ENCODE results near the gene BLTP3B.

The BLTP3B gene

GRCh38 chr12:100138803-100139098 lies 3.9 kb downstream of the BLTP3B start:
- Histone ChIP-seq H3K9me2 (ENCODE audit: low read depth, low read length) (no peaks in the 10 kb centered on the region), H3F3A (ENCODE audit: insufficient read depth, low read length) (no peaks in the 10 kb centered on the region; the same call in 1 of the 2 replicates), H3K27me3 (ENCODE audit: insufficient read depth, low read length) (no peaks in the 10 kb centered on the region), H3K4me1 (ENCODE audit: insufficient read depth, low read length, severe bottlenecking) (peaks cover 49% of the 10 kb centered on the region), H3K79me2 (ENCODE audit: insufficient read depth, low read length) (peaks cover 46% of the 10 kb centered on the region), H4K20me1 (ENCODE audit: insufficient read depth, low read length) (no peaks in the 10 kb centered on the region), H3K36me3 (ENCODE audit: insufficient read depth, low read length) (no peaks in the 10 kb centered on the region), H3K4me3 (ENCODE audit: low read depth, low read length, poor library complexity, severe bottlenecking) (peak overlapping the region; percentile 45), H3K27ac (ENCODE audit: low read depth, low read length, poor library complexity, severe bottlenecking) (peak overlapping the region; percentile 30), H3K9me3 (ENCODE audit: low read length) (no peaks in the 10 kb centered on the region), H2AFZ (ENCODE audit: low read length) (no peak overlapping the region), H3K4me2 (ENCODE audit: low read length) (peak overlapping the region; percentile 69), H3K9ac (ENCODE audit: low read length) (peak overlapping the region; percentile 43; the same call in 1 of the 2 replicates)
- TF ChIP-seq CTCF (IDR thresholded peaks at IDR 0.05; ENCODE audit: low read length) (no peak), EZH2 (IDR thresholded peaks at IDR 0.05; ENCODE audit: borderline replicate concordance, low read length) (no peak)

GRCh38 chr12:100138048-100138802 lies 4.4 kb downstream of the BLTP3B start:
- H4K20me1 ChIP-seq (ENCODE audit: insufficient read depth, low read length): no peaks in the 10 kb centered on the region

GRCh38 chr12:100133200-100133599 lies 9.5 kb downstream of the BLTP3B start:
- Histone ChIP-seq H3K4me3 (ENCODE audit: low read depth, low read length, poor library complexity, severe bottlenecking) (no peak overlapping the region), H3K9ac (ENCODE audit: low read length) (no peak overlapping the region), H3K27me3 (ENCODE audit: insufficient read depth, low read length) (no peaks in the 10 kb centered on the region), H3K9me3 (ENCODE audit: low read length) (0 out of 2 replicates have a peak, but pooled peaks cover 3% of the 10 kb centered on the region), H3K79me2 (ENCODE audit: insufficient read depth, low read length) (peaks cover 45% of the 10 kb centered on the region), H3K4me2 (ENCODE audit: low read length) (no peak overlapping the region), H3K36me3 (ENCODE audit: insufficient read depth, low read length) (no peaks in the 10 kb centered on the region), H4K20me1 (ENCODE audit: insufficient read depth, low read length) (no peaks in the 10 kb centered on the region), H3K27ac (ENCODE audit: low read depth, low read length, poor library complexity, severe bottlenecking) (no peak overlapping the region), H3K9me2 (ENCODE audit: low read depth, low read length) (no peaks in the 10 kb centered on the region), H3F3A (ENCODE audit: insufficient read depth, low read length) (no peaks in the 10 kb centered on the region; the same call in 1 of the 2 replicates), H3K4me1 (ENCODE audit: insufficient read depth, low read length, severe bottlenecking) (peaks cover 11% of the 10 kb centered on the region), H2AFZ (ENCODE audit: low read length) (no peak overlapping the region)
- TF ChIP-seq CTCF (IDR thresholded peaks at IDR 0.05; ENCODE audit: low read length) (no peak), EZH2 (IDR thresholded peaks at IDR 0.05; ENCODE audit: borderline replicate concordance, low read length) (no peak)

More at GRCh38 chr12:100138048-100138802, 4.4 kb downstream of the BLTP3B start:
- Histone ChIP-seq H3K27ac (ENCODE audit: low read depth, low read length, poor library complexity, severe bottlenecking) (peak overlapping the region; percentile 30), H3K9me3 (ENCODE audit: low read length) (no peaks in the 10 kb centered on the region), H3K27me3 (ENCODE audit: insufficient read depth, low read length) (no peaks in the 10 kb centered on the region), H3K4me1 (ENCODE audit: insufficient read depth, low read length, severe bottlenecking) (peaks cover 43% of the 10 kb centered on the region), H3K36me3 (ENCODE audit: insufficient read depth, low read length) (no peaks in the 10 kb centered on the region), H3K4me2 (ENCODE audit: low read length) (peak overlapping the region; percentile 69), H3K9me2 (ENCODE audit: low read depth, low read length) (no peaks in the 10 kb centered on the region), H3F3A (ENCODE audit: insufficient read depth, low read length) (no peaks in the 10 kb centered on the region; the same call in 1 of the 2 replicates), H3K9ac (ENCODE audit: low read length) (peak overlapping the region; percentile 43; the same call in 1 of the 2 replicates), H2AFZ (ENCODE audit: low read length) (no peak overlapping the region), H3K4me3 (ENCODE audit: low read depth, low read length, poor library complexity, severe bottlenecking) (peak overlapping the region; percentile 45), H3K79me2 (ENCODE audit: insufficient read depth, low read length) (peaks cover 52% of the 10 kb centered on the region)
- no peak for TF ChIP-seq EZH2 (IDR thresholded peaks at IDR 0.05; ENCODE audit: borderline replicate concordance, low read length)
- peak; percentile 62 for TF ChIP-seq CTCF (IDR thresholded peaks at IDR 0.05; ENCODE audit: low read length)
